GM18498 (cell line): ENCODE measurements around the gene QARS1.

Experiments used
- ATAC-seq: cut with Tn5 transposase; IDR thresholded peaks from one replicate; pipeline ENCODE4 v1.9.1; 2021; ENCODE audit warnings: mild to moderate bottlenecking, moderate library complexity; ENCODE audit not compliant: unreplicated experiment

QARS1 gene

DNA sequence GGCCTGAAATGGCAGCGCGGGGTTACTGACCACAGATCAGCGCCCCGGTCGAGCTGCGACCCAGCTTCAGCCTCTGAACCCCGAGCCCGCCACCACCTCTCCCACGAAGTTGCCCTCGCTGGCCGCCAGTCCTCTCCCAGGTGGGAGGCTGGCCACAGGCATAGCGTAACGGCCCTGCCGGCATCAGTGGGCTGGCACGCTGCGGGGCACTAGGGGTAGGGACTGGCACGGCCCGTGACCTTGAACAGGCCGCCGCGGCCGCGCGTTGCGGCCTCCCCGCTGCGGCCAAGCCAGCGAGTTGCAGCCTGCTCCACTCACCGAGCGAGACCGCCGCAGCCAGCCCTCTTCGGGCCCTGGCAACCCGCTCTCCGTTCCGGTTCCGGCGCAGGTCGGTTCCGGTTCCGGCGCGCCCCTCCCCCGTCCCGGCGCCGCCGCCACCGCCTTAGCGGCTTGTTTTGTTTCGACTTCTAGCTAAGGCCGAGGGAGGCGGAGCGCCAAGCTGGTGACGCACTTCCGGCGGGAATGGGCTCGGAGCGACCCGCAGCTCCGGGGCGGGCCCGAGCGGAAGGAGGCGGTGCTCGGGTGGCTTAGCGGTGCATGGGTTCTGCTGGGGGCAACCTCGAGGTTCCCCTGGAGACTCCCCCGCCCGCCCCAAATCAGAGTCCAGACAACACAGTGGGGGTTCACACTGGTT lies 16.0 kb upstream of the QARS1 start, which contains the start of gene USP19:
Gene USP19 (minus strand): TSS at position 386 of the 694 bp plus-strand sequence. CDS start 1,678 bp downstream, outside the sequence.
- peak; percentile 87 for ATAC-seq

- peak; percentile 15 for ATAC-seq
Observed at GRCh38 chr3:49120096-49120437, 15.5 kb upstream of the QARS1 start.

DNA sequence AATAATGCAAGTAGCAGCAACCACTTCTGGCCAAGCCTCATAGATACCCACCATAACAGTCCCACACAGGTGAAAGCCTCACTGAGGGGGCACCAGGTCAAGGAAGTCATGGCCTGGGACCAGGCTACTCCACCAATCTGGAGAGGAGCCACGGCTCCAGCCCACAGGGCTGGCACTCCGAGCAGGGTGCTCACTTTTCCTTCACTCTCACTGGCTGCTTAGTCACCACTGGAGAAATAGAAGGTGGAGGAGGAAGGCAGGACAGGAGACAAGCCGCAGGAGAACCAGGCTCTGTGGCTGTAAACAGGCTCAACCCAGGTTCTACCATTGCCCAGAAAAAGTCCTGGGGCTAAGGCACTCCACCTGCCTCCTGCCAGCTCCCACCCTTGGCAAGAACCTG lies 14.9 kb upstream of the QARS1 start:
- ATAC-seq = no peak

- no peak for ATAC-seq
Observed at GRCh38 chr3:49119036-49119435, 14.5 kb upstream of the QARS1 start.

DNA sequence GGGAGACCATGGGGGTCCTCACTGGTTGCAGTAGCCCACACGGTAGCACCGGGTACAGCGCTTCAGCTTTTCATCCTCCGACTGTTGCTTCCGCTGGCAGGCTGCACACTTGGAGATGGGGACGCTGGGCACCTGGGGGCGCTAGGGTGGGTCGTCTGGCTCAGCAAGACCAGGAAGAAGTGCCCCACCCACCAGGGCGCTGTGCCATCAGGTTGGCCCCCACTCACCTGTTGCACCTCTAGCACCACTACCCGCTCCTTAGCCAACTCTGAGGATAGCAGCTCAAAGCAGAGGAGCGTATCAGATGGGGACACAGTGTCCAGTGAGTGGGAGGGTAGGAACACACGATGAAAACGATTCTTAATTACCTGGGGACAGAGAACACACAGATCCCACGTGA lies 7.7 kb upstream of the QARS1 start:
- no peak for ATAC-seq

- ATAC-seq = no peak
Observed at GRCh38 chr3:49111347-49111746, 6.8 kb upstream of the QARS1 start.

GRCh38 chr3:49110780-49111179 lies 6.2 kb upstream of the QARS1 start:
- ATAC-seq = no peak

DNA sequence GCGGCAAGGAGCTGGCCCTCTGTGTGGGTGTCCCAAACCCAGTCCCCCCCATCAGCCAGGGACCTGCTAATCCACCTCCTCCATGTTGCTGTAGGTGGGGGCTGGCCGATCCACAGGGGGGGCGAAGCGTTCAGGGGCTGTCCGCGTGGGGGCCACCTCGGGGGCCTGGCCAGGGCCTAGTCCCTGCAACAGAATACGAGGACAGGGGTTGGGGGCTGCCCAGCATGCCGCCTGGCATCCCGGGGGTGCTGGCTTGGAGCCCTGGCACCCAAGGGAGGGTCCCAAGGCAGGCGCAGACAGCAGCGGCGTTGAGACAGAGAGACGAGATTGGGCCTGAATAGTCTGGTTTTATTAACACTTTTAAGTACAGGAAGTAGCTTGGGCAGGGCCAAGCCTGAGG lies 3.8 kb upstream of the QARS1 start:
- ATAC-seq = no peak

GRCh38 chr3:49104052-49104426 lies 518 bp downstream of the QARS1 start:
- no peak for ATAC-seq

DNA sequence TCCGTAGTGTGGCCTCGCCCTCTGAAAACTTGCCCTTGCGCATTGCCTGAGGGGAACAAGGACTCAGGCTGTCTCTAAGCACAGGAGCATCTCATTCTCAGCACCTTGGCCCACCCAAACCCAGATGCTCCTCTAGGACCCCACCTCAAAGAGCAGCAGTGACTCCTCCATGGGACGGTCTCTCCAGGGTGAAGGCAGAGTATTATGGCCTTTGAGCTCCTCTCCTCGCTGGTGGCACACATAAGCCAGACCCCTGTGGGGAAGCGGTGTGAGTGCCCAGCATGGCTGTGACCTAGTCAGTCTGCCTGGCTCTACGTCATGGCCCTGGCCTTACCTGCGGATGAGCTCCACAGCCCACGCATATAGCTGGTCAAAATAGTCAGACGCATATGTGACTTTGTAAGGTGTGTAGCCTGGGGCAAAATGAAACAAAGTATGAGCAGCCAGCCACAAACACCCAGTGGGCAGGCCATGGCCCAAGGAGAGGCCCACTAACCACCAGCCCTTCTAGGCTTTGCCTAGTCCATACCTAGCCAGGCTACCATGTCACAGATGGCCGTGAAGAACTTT lies 4.4 kb downstream of the QARS1 start:
- ATAC-seq = no peak

DNA sequence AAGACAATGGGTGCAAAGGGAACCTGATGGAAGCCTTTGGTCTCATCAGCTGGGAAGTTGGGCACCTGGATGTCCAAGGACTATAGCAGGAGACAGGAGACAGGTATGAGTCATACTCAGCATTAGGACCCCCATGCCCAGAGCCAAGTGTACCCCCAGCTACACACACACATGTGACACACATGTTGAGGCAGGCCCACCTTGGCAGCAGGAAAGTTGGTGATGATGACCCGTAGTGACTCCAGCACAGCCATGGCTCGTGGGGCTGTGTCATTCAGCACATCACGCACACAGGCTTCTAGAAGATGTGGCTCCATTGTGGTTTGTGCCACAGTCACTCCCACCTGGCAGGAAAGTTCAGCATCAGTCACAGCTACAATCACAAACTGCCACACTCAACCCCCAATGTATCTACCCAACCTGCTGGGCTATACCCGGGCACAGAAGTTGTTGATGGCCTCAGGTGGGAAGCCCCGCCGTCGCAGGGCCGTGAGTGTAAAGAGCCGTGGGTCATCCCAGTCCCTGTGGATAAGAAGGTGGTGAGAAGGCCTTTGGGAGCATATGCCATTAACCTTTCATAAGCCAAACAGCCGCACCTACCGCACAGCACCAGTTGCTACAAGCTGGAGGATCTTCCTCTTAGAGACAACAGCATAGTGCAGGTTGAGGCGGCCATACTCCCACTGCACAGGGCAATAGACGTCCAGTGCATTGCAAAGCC lies 5.5 kb downstream of the QARS1 start:
- no peak for ATAC-seq

- no peak for ATAC-seq
Observed at GRCh38 chr3:49098429-49098828, 6.1 kb downstream of the QARS1 start.

GRCh38 chr3:49093853-49094767 lies 10.4 kb downstream of the QARS1 start, which contains the start of gene QRICH1:
TSS of gene QRICH1 (minus strand) at chr3:49094071. CDS start at chr3:49077017, 17,054 bp downstream.
- ATAC-seq = peak; percentile 81

DNA sequence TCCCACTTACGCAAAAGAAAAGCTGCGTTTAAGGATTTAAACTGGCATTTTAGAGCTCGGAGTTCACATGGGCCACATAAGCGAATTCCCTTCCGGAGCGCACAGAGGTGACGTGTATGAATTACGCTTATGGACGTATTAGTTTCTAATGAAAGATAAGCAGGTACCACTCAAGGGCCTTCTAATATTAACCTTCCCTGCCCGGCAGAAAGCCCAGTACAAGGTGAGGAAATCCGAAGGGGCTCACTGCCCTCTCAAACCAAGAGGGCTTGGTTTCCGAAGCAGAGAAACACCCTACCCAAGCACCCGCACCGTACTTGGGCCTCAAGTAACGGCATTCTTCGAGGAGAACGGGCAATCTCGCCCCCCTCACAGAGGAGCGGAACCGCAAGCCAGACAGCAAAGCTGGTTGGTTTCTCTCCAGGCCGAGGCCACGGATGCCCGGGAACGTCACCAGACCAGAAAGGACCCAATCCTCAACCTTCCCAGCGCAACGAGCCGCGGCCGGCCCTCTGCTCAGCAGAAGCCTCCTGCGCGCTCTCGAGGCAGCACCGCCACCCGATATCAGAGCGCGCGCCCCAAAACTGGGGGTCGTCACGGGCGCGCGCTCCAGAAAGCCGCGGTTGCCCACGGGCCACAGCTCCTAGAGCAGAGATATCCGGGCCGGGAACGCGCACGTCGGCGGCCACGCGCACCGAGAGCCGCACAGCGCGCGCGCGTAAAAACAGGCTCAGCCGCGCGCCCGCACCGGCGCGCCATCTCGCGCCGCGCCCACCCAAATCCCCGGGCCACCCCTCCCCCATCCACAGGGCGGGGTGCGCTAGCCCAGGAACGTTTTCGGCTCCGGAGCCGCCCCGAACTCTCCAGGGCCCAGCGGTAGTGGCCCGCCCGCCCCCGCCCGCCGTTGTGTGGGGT lies 11.4 kb downstream of the QARS1 start:
- peak; percentile 37 for ATAC-seq

DNA sequence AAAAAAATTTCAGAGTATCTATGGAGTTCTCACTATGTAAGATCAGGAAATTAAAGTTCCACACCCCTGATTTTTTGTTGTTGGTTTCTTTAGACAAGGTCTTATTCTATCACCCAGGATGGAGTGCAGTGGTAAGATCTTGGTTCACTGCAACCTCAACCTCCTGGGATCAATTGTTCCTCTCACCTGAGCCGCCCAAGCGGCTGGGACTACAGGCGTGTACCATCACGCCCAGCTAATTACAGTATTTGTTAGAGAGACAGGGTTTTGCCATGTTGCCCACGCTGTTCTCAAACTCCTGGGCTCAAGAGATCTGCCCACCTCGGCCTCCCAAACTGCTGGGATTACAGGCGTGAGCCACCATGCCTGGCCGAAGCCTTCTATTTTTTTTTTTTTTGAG lies 23.1 kb downstream of the QARS1 start:
- ATAC-seq = no peak

DNA sequence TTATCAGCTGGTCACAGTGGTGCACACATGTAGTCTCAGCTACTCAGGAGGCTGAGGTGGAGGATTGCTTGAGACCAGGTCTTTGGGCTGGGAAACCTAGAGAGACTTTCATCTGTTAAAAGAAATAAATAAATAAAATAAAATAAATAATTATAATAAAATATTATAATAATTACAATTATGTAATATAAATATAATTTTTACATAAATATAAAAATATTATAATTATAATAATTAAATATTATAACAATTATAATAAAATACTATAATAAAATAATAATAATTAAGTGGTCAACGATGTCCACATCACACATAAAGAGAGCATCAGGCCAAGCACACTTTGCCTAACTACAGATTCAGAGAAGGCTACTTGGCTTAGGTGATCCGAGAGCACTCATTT lies 25.3 kb downstream of the QARS1 start:
- ATAC-seq = no peak

GRCh38 chr3:49076646-49077045 lies 27.9 kb downstream of the QARS1 start:
- no peak for ATAC-seq

- ATAC-seq = no peak
Observed at GRCh38 chr3:49076116-49076515, 28.4 kb downstream of the QARS1 start.

DNA sequence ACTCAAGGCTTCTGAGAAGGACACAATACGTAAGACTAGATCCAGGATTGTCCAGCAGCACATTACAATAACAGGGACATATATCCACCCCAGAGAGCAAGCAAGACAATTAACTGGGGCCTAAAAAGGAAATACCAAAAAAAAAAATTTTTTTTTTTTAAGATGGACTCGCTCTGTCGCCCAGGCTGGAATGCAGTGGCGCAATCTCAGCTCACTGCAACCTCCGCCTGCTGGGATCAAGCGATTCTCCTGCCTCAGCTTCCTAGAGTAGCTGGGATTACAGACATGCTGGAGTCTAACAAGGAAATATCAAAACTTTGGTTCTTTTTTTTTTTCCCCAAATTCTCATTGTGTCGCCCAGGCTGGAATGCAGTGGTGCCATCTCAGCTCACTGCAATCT lies 46.5 kb downstream of the QARS1 start:
- ATAC-seq = no peak

- no peak for ATAC-seq
Observed at GRCh38 chr3:49057268-49057667, 47.3 kb downstream of the QARS1 start.
